ENCODE data around the gene ECE1.

DNA sequence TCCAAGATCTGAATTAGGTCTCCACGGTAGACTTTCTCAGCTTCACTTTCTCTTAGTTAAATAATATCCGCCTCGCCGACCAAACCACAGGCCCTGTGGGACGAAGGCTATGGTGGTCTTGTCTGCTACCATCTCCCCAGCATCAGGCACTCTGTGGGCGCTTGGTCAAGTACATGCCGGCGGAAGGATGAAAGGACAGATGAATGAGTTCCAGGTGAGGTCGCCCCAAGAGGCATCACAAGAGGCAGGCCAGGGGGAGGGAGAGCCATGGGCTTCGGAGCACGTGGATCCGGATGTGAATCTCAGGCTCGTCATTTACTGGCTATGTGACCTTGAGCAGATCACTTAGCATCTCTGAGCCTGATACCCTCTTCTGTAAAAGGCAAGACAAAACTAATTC is 33.5 kb downstream of the ECE1 start:
- TF ChIP-seq SUZ12 (IDR thresholded peaks at IDR 0.05) (no peak), ZNF384 (IDR thresholded peaks at IDR 0.05) (no peak), FOXK2 (IDR thresholded peaks at IDR 0.05) (no peak), LEF1 (IDR thresholded peaks at IDR 0.05; ENCODE audit: borderline replicate concordance) (no peak), TARDBP (IDR thresholded peaks at IDR 0.05) (no peak), L3MBTL2 (conservative IDR thresholded peaks at IDR 0.05) (no peak), FOXM1 (IDR thresholded peaks at IDR 0.05; ENCODE audit: borderline replicate concordance) (no peak)

All from HEK293T (cell line).